HepG2 (cell line): Measurements from ENCODE around the gene PRR30. TPM values are rescaled to one million over a fixed set of nuclear protein-coding genes. Genes with fewer than 3 reads are reported as not detected.
A peak's percentile ranks its signal among the peaks of the same experiment; 100 is the strongest.

Experiments
- ADNP ChIP-seq: sonication (generic); formaldehyde crosslinking; IDR thresholded peaks from 2 replicates; pipeline ENCODE4 v1.4.0; 2020; ENCODE audit warnings: missing genetic modification reagents
- KDM5A ChIP-seq: fragments of 200-600 bp; sonication (generic); IDR thresholded peaks from 2 replicates; pipeline ENCODE4 v1.7.0; 2018; ENCODE audit warnings: antibody characterized with exemption, mild to moderate bottlenecking, low read length, borderline replicate concordance
- MYNN ChIP-seq: sonication (generic); formaldehyde crosslinking; IDR thresholded peaks from 2 replicates; pipeline ENCODE4 v1.4.0; 2020; ENCODE audit warnings: mild to moderate bottlenecking, low read depth, missing genetic modification reagents
- NFE2L2 ChIP-seq: fragments of 150-350 bp; IDR thresholded peaks from 2 replicates; pipeline ENCODE4 v1.6.1; 2014; ENCODE audit warnings: low read length
- PPARG ChIP-seq: conservative IDR thresholded peaks from 2 replicates; pipeline ENCODE4 v1.6.1; 2016; ENCODE audit warnings: missing biosample characterization, missing genetic modification reagents
- RCOR2 ChIP-seq: IDR thresholded peaks from 2 replicates; pipeline ENCODE4 v1.6.1; 2016; ENCODE audit warnings: missing biosample characterization, missing genetic modification reagents
- ZC3H4 ChIP-seq: sonication (generic); formaldehyde crosslinking; IDR thresholded peaks from 2 replicates; pipeline ENCODE4 v1.4.0; 2020; ENCODE audit warnings: missing genetic modification reagents, borderline replicate concordance
- ZNF337 ChIP-seq: sonication (generic); formaldehyde crosslinking; IDR thresholded peaks from 2 replicates; pipeline ENCODE4 v1.5.1; 2020; ENCODE audit warnings: missing genetic modification reagents, low read depth, mild to moderate bottlenecking, borderline replicate concordance
- ZNF768 ChIP-seq: sonication (generic); formaldehyde crosslinking; IDR thresholded peaks from 2 replicates; pipeline ENCODE4 v1.4.0; 2020; ENCODE audit warnings: missing genetic modification reagents
- ZSCAN31 ChIP-seq: sonication (generic); formaldehyde crosslinking; IDR thresholded peaks from 2 replicates; pipeline ENCODE4 v1.5.0; 2020; ENCODE audit warnings: low read depth, mild to moderate bottlenecking, missing genetic modification reagents
- polyA plus RNA-seq, 8 experiments: library from polyadenylated mRNA; depleted of rRNA in 3 of 8; stranded (reverse) in 7 of 8; unstranded in 1 of 8; fragments of >200 nt; fragmentation: Illumina TruSeq in 4 of 8; extraction: Trizol in 4 of 8; gene quantifications; 2 replicates each; pipeline versions ENCODE4 v1.2.1 to v1.2.3, GENCODE V29; 2011 to 2016; ENCODE audit warnings: low read depth in 4 of 8, missing spikeins in 1 of 8, mixed read lengths in 1 of 8; ENCODE audit not compliant: insufficient read depth in 1 of 8
- total RNA-seq, 5 experiments: library from RNA; depleted of rRNA; stranded (reverse); fragments of >200 nt; fragmentation: Illumina TruSeq; extraction: Trizol; gene quantifications; 2 replicates each; pipeline ENCODE4 v1.2.3, GENCODE V29; 2016; ENCODE audit warnings: low read depth in 1 of 5
- TF ChIP-seq, protein P1 (sequence below): IDR thresholded peaks from 2 replicates; pipeline ENCODE4 v1.6.1; 2016; ENCODE audit warnings: low read depth, control low read depth
- TF ChIP-seq, protein P2 (sequence below): sonication (generic); formaldehyde crosslinking; IDR thresholded peaks from 2 replicates; pipeline ENCODE4 v1.4.0; 2020; ENCODE audit warnings: missing genetic modification reagents
- TF ChIP-seq, protein P3 (sequence below): sonication (generic); formaldehyde crosslinking; IDR thresholded peaks from 2 replicates; pipeline ENCODE4 v1.4.0; 2020; ENCODE audit warnings: missing genetic modification reagents
- TF ChIP-seq, protein P4 (sequence below): sonication (generic); formaldehyde crosslinking; conservative IDR thresholded peaks from 2 replicates; pipeline ENCODE4 v1.8.0; 2022; ENCODE audit warnings: low read depth, missing genetic modification reagents
- TF ChIP-seq, protein P5 (sequence below): sonication (generic); formaldehyde crosslinking; IDR thresholded peaks from 2 replicates; pipeline ENCODE4 v1.4.0; 2020; ENCODE audit warnings: mild to moderate bottlenecking, missing genetic modification reagents, borderline replicate concordance

PRR30 gene
- total and polyA plus RNA-seq, 2 of the 13 experiments (the other 11 are each of a cell fraction or from before 2014, with no cell fraction given): not detected

DNA sequence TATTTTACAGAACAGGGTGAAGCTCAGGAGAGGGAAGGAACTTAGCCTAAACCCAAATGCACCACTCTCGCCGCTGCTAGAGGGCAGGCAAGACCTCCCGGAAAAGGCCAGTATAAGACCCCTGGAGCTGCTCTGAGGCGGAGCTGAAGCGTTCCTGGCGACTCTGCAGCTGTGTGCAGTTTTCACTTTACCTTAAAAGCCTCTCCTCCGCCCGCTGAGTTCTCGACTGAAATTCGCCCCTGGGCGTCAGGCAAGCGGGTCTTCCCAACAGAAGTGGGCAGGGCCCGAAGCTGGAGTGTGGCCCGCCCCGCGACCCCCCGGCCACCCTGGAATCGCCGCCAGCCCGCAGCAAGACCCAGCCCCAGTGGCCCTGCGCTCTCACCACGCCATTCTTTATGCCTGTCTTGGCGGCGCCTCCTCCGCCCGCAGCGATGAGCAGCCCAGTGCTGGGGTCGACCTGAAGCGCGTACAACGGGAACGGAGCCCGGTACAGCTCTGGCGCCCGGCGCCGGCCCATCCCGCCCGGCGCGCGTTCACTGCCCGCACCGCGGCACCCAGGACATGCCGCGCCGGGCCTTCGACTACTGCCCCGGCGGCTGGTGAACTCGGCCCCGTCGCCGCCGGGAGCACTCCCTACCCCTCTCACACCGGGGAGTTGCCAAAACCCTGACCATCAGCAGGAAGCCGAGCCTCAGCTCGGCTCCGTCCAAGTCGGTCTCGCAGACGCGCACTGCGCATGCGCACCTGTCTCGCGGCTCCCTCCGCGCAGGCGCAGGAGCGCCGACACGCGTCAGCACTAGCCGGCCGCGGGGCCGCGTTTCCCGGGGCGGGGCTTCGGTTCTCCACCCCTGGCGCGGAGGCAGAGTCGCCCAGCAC lies 5.1 kb downstream of the PRR30 start, which contains the start of gene PREB (continued):
- TF ChIP-seq RCOR2 (no peak), ZSCAN31 (CRISPR knock-in tag) (no peak), KDM5A (peak; percentile 90; the same call in 1 of the 2 replicates), PPARG (CRISPR knock-in tag) (no peak), NFE2L2 (no peak), MYNN (peak; percentile 52; the same call in 1 of the 2 replicates), ZNF768 (CRISPR knock-in tag) (peak; percentile 47), ADNP (no peak), ZNF337 (CRISPR knock-in tag) (no peak), ZC3H4 (no peak; the same call in 1 of the 2 replicates)
- TF ChIP-seq, protein P1, sequence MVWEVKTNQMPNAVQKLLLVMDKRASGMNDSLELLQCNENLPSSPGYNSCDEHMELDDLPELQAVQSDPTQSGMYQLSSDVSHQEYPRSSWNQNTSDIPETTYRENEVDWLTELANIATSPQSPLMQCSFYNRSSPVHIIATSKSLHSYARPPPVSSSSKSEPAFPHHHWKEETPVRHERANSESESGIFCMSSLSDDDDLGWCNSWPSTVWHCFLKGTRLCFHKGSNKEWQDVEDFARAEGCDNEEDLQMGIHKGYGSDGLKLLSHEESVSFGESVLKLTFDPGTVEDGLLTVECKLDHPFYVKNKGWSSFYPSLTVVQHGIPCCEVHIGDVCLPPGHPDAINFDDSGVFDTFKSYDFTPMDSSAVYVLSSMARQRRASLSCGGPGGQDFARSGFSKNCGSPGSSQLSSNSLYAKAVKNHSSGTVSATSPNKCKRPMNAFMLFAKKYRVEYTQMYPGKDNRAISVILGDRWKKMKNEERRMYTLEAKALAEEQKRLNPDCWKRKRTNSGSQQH (CRISPR knock-in tag): 0 out of 2 replicates have a peak, but pooled peaks have one; percentile 57
- TF ChIP-seq, protein P2, sequence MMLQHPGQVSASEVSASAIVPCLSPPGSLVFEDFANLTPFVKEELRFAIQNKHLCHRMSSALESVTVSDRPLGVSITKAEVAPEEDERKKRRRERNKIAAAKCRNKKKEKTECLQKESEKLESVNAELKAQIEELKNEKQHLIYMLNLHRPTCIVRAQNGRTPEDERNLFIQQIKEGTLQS: no peak
- TF ChIP-seq, protein P3, sequence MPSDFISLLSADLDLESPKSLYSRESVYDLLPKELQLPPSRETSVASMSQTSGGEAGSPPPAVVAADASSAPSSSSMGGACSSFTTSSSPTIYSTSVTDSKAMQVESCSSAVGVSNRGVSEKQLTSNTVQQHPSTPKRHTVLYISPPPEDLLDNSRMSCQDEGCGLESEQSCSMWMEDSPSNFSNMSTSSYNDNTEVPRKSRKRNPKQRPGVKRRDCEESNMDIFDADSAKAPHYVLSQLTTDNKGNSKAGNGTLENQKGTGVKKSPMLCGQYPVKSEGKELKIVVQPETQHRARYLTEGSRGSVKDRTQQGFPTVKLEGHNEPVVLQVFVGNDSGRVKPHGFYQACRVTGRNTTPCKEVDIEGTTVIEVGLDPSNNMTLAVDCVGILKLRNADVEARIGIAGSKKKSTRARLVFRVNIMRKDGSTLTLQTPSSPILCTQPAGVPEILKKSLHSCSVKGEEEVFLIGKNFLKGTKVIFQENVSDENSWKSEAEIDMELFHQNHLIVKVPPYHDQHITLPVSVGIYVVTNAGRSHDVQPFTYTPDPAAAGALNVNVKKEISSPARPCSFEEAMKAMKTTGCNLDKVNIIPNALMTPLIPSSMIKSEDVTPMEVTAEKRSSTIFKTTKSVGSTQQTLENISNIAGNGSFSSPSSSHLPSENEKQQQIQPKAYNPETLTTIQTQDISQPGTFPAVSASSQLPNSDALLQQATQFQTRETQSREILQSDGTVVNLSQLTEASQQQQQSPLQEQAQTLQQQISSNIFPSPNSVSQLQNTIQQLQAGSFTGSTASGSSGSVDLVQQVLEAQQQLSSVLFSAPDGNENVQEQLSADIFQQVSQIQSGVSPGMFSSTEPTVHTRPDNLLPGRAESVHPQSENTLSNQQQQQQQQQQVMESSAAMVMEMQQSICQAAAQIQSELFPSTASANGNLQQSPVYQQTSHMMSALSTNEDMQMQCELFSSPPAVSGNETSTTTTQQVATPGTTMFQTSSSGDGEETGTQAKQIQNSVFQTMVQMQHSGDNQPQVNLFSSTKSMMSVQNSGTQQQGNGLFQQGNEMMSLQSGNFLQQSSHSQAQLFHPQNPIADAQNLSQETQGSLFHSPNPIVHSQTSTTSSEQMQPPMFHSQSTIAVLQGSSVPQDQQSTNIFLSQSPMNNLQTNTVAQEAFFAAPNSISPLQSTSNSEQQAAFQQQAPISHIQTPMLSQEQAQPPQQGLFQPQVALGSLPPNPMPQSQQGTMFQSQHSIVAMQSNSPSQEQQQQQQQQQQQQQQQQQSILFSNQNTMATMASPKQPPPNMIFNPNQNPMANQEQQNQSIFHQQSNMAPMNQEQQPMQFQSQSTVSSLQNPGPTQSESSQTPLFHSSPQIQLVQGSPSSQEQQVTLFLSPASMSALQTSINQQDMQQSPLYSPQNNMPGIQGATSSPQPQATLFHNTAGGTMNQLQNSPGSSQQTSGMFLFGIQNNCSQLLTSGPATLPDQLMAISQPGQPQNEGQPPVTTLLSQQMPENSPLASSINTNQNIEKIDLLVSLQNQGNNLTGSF (CRISPR knock-in tag): peak; percentile 79; the same call in 1 of the 2 replicates
- TF ChIP-seq, protein P4, sequence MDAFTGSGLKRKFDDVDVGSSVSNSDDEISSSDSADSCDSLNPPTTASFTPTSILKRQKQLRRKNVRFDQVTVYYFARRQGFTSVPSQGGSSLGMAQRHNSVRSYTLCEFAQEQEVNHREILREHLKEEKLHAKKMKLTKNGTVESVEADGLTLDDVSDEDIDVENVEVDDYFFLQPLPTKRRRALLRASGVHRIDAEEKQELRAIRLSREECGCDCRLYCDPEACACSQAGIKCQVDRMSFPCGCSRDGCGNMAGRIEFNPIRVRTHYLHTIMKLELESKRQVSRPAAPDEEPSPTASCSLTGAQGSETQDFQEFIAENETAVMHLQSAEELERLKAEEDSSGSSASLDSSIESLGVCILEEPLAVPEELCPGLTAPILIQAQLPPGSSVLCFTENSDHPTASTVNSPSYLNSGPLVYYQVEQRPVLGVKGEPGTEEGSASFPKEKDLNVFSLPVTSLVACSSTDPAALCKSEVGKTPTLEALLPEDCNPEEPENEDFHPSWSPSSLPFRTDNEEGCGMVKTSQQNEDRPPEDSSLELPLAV: no peak
- TF ChIP-seq, protein P5, sequence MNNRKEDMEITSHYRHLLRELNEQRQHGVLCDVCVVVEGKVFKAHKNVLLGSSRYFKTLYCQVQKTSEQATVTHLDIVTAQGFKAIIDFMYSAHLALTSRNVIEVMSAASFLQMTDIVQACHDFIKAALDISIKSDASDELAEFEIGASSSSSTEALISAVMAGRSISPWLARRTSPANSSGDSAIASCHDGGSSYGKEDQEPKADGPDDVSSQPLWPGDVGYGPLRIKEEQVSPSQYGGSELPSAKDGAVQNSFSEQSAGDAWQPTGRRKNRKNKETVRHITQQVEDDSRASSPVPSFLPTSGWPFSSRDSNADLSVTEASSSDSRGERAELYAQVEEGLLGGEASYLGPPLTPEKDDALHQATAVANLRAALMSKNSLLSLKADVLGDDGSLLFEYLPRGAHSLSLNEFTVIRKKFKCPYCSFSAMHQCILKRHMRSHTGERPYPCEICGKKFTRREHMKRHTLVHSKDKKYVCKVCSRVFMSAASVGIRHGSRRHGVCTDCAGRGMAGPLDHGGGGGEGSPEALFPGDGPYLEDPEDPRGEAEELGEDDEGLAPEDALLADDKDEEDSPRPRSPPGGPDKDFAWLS (CRISPR knock-in tag): no peak
